HCT116 (cell line): ENCODE data around the gene TAS2R60.

ENCODE experiments used
- POLR2A ChIP-seq: IDR thresholded peaks from 2 replicates; pipeline ENCODE4 v1.7.0; 2011; ENCODE audit warnings: borderline replicate concordance; ENCODE audit not compliant: insufficient read depth, insufficient read length; ENCODE audit errors: extremely low read depth
- SIN3A ChIP-seq: IDR thresholded peaks from 2 replicates; pipeline ENCODE4 v1.6.1; 2012; ENCODE audit warnings: low read depth
- TF ChIP-seq, protein P1 (sequence below): IDR thresholded peaks from 2 replicates; pipeline ENCODE4 v1.6.1; 2012
- TF ChIP-seq, protein P2 (sequence below), 3 experiments: fragments of 200-600 bp in 1 of 3; sonication (generic) in 1 of 3; IDR thresholded peaks in 2 of 3; conservative IDR thresholded peaks in 1 of 3; 2 replicates each; pipeline ENCODE4 v1.5.1; 2012 to 2017; ENCODE audit warnings: low read depth in 2 of 3, low read length in 2 of 3, antibody characterized with exemption in 1 of 3, borderline replicate concordance in 1 of 3, control low read depth in 1 of 3, mild to moderate bottlenecking in 1 of 3, mixed read lengths in 1 of 3, mixed run types in 1 of 3, moderate library complexity in 1 of 3; ENCODE audit not compliant: insufficient read depth in 1 of 3

DNA sequence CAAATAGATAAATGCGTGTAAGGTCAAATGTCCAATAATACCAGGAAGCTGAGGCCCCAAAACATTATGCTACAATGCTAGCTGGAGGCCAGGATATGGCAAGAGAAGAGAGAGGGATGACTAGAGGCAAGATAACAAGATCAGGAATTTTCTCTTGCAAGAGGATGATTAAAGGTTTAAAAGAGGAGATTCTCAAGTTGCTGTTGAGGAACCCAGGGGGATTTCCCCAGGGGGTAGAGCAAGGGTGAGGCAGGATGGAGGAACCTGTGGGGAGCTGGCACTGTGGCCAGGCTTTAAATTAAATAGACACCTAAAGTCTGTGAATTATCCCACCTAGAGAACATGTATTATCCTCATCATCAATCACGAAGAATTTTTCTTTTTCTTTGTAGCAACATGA lies 3.4 kb upstream of the TAS2R60 start:
- TF ChIP-seq POLR2A (no peak), SIN3A (no peak)
- TF ChIP-seq, protein P1, sequence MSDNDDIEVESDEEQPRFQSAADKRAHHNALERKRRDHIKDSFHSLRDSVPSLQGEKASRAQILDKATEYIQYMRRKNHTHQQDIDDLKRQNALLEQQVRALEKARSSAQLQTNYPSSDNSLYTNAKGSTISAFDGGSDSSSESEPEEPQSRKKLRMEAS, result no peak
- TF ChIP-seq, protein P2, sequence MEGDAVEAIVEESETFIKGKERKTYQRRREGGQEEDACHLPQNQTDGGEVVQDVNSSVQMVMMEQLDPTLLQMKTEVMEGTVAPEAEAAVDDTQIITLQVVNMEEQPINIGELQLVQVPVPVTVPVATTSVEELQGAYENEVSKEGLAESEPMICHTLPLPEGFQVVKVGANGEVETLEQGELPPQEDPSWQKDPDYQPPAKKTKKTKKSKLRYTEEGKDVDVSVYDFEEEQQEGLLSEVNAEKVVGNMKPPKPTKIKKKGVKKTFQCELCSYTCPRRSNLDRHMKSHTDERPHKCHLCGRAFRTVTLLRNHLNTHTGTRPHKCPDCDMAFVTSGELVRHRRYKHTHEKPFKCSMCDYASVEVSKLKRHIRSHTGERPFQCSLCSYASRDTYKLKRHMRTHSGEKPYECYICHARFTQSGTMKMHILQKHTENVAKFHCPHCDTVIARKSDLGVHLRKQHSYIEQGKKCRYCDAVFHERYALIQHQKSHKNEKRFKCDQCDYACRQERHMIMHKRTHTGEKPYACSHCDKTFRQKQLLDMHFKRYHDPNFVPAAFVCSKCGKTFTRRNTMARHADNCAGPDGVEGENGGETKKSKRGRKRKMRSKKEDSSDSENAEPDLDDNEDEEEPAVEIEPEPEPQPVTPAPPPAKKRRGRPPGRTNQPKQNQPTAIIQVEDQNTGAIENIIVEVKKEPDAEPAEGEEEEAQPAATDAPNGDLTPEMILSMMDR (IDR thresholded peaks at IDR 0.05 in 2 of 3, conservative IDR thresholded peaks at IDR 0.05 in 1 of 3; ENCODE audit: borderline replicate concordance in 1 of 3, insufficient read depth in 1 of 3, low read depth in 2 of 3, low read length in 2 of 3), result no peak
